Measurements from ENCODE around the gene OR9Q1.

GRCh38 chr11:58086528-58086927 is 62.8 kb downstream of the OR9Q1 start:
- TF ChIP-seq, protein P1, sequence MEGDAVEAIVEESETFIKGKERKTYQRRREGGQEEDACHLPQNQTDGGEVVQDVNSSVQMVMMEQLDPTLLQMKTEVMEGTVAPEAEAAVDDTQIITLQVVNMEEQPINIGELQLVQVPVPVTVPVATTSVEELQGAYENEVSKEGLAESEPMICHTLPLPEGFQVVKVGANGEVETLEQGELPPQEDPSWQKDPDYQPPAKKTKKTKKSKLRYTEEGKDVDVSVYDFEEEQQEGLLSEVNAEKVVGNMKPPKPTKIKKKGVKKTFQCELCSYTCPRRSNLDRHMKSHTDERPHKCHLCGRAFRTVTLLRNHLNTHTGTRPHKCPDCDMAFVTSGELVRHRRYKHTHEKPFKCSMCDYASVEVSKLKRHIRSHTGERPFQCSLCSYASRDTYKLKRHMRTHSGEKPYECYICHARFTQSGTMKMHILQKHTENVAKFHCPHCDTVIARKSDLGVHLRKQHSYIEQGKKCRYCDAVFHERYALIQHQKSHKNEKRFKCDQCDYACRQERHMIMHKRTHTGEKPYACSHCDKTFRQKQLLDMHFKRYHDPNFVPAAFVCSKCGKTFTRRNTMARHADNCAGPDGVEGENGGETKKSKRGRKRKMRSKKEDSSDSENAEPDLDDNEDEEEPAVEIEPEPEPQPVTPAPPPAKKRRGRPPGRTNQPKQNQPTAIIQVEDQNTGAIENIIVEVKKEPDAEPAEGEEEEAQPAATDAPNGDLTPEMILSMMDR (IDR thresholded peaks at IDR 0.05 in 4 of 5, conservative IDR thresholded peaks at IDR 0.05 in 1 of 5), result no peak
- TF ChIP-seq POLR2A (IDR thresholded peaks at IDR 0.05), result no peak

All from gastrocnemius medialis (tissue), 4 donors.